GM18498 (cell line): ENCODE results near the gene ZFYVE1.
"Not testable (repeated sequence)": the region's sequence is repeated elsewhere in the genome, so short reads cannot be mapped to it uniquely, and the experiment has no call there.

ENCODE experiments used
- ATAC-seq: cut with Tn5 transposase; IDR thresholded peaks from one replicate; pipeline ENCODE4 v1.9.1; 2021; ENCODE audit warnings: mild to moderate bottlenecking, moderate library complexity; ENCODE audit not compliant: unreplicated experiment

The ZFYVE1 gene

DNA sequence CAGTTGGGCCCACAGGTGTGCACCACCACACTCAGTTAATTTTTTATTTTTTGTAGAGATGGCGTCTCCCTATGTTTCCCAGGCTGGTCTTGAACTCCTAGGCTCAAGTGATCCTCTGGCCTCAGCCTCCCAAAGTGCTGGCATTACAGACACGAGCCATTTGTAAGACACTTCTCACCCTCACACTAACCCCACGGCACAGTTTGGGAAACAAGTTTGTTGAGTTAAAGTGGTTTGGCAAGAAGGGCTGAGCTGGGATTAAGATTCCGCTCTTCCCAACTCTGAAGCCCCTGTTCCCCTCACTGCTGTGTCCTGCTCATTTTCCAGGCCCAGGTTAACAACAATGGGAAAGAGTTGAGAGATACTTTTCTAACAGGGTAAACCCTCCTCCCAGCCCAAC is 65.9 kb downstream of the ZFYVE1 start:
- ATAC-seq, result not testable (repeated sequence)

DNA sequence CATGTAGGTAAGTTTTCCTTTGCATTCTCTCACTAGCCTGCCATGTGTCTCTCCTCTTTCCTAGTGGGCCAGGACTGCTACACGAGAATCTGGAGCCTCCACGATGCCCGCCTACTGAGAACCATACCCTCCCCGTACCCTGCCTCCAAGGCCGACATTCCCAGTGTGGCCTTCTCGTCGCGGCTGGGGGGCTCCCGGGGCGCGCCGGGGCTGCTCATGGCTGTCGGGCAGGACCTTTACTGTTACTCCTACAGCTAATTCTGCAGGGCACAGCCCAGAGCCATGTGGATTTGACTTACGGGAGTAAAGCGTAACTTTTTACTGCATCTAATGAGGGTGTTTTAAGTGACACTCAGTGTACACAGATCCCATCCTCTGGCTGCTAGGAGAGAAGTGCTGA is 68.4 kb downstream of the ZFYVE1 start:
- no peak for ATAC-seq

DNA sequence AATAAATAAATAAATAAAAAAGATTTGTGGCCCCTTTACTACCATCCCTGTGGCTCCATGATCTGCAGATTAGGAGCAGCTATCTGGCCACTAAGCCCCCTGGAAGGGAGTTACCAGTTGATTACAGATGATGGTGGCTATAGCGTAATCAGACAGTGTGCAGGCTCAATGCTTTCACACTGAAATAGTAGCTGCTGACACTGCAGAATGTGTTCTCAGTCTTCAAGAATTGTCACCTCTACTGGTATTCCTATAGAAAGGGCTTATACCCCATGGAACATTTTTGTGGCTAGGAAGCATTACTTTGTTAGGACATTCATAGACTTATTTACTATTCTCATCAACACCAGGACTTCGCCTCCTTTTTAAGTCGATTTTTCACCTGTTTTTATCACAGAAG is 69.7 kb downstream of the ZFYVE1 start:
- no peak for ATAC-seq

DNA sequence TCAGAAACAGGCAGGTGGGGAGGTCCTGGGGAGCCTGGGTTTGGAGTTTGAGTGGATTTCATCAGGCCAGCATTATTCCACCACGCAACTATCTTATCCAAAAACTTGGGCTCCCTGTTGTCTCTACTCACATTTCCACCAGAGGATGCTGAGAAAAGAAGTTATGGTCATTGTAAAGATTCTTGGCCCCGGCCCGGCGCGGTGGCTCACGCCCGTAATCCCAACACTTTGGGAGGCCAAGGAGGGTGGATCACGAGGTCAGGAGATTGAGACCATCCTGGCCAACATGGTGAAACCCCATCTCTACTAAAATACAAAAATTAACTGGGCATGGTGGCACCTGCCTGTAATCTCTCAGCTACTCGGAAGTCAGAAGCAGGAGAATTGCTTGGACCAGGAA is 70.2 kb downstream of the ZFYVE1 start:
- not testable (repeated sequence) for ATAC-seq

DNA sequence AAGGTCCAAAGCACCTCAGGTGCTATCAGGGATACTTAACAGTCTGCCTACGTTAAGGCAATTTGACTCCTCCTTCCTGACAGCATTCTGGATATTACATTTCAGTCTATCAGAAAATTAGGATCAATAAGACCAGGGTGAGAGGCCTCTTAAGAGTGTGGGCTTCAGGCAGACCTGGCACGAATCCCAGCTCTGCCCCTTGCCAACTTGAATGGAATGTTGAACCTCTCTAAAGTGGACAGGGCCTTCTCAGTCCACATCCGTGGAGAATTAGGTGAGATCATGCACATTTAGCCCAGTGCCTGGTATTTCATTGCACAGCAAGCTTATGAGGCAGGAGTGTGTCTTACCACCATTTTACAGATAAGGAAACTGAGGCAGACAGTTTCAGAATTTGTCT is 74.7 kb downstream of the ZFYVE1 start:
- no peak for ATAC-seq

DNA sequence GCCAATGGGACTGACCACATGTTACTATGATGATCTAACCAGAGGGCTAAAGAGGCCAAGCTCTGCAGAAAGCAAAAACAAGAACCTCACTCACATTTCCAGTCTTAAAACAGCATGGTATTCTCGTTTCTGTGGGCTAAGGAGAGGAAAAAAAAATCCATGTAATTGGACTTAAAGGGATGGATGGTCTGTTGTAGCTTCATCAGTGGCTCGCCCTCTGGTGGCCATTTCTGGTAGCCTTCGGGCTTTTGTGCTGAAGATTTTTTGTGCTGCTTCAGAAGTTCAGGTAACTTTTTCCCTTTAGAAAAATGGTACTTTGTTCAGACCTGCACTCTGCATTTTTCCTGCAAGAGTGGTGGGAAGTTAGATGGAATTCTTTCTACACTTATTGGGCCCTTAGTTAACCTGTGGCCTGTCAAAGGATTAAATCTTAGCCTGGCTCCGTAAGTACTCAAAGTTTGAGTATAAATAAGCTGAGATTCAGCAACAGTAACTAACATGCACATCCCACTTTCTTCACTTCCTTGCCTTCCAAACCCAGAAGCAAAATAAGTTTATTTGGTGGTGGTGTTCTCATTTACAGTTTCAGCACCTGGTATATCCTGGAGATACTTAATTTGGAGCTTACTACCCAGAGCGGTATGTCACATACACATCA is 78.3 kb downstream of the ZFYVE1 start:
- no peak for ATAC-seq

DNA sequence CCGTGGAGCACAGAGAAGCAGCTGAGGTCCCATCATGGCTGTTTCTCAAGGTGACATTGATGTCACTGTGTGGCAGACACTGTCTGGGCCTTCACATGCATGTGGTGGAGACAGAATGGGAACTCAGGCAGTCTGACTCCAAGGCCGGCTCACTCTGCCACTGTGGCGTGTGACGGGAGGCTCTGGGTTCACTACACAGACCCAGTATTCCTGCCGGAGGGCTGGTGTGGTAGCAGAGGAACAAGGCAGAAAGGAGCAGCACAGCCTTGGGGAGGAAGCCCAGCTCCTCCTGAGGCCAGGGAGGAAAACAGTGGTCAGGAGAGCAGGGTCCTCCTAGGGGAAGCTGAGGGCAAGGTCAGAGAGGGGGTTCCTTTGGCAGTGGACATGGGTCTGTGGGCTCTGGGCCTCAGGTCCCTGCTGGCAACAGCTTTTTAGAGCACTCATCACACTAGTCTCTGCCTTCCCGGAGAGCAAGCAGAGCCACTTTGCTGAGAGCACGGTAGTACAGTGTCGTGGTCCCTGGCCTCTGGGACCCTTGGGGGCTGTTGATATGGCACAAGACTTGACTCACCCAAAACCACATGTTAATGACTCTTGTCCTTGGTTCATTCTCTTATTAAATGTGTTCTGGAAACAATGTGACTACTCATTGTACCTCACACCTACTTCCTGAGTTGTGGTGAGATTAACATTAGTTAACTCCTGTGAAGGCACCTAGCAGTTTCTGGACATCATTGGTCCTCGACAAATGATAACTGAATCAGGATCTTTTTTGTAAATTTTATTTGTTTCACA is 79.3 kb downstream of the ZFYVE1 start:
- no peak for ATAC-seq

DNA sequence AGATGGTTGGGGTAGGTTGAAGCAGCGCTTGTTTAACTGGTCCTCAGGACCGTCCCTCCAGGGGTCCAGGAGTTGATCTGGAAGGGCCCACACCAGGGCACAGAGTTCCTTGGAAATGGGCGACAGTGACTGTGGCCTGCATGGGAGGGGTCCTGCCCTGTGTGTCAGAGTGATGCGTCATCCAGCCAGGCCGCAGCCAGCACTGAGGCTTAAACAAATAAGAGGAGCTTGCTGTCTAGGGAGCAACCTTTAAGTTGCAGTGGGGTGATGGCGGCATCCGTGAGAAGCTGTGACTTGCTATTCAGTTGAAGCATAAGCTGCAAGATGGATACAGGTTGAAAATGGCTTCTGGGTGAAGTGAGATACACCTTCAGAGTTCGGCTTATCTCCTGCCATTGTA is 80.4 kb downstream of the ZFYVE1 start:
- ATAC-seq, result no peak

DNA sequence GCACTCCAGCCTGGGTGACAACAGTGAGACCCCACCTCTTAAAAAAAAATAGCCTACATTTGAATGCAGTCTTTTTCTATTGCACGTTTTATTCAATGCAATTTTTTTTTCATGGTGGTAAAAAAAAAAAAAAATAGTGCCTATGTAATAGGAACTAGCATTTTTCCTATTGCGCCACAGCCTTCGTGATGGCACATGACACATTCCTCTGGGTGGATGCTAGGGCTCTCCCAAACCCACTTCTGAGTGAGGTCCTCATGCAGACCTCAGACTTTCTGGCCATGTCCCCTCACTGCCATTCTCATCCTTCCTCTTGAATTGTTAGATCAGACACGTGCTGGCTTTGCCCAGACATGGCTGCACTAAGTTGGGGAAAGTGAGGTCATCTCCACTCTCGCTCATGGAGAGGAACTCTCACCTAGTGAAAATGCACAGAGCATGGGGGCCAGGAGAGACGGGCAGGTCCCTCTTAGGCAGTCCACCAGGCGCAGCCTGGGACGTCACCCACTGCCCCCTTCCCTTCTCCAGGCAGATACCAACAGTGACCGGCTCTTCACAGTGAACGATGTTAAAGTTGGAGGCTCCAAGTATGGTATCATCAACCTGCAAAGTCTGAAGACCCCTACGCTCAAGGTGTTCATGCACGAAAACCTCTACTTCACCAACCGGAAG is 81.4 kb downstream of the ZFYVE1 start:
- no peak for ATAC-seq

DNA sequence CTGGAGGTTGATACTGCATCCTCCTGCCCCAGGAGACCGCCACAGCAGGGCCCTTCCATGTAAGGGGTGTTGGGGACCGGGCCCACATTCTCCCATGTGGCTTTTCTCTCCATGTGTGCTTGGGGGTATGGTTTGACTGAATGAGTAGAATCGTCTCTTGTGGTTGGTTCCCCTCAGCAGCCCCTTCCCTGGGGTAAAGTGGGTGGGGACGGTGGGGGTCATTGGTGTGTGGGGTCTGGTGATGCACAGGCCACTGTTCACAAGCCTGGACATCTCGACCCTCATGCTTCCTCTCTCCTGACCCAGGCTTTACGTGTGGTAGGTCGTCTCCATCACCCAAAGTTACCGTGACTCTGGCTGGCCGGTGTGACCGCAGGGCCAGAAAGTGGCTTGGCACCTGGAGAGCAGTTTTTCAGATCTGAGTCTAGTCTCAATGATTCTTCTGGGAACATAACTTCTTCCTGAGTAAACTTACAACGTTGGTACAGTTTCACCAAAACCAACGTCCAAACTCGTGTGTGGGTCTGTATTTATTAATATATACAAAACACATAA is 83.0 kb downstream of the ZFYVE1 start:
- no peak for ATAC-seq

DNA sequence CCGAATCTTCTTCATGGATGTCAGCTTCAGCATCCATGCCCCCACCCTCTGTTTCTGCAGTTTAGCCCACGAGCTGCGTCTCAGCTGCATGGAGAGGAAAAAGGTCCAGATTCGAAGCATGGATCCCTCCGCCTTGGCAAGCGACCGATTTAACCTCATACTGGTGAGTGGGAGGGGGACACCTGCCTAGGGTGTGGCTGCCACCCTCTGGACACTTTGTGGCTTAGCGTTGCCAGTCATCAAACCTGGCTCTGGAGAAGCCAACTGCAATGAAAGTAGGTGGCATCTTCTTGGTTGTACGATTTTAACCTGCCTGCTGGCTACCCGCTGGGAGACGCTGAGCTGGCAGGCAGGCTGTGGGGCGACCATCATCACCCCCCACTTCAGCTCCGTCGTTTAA is 84.0 kb downstream of the ZFYVE1 start:
- ATAC-seq, result no peak

DNA sequence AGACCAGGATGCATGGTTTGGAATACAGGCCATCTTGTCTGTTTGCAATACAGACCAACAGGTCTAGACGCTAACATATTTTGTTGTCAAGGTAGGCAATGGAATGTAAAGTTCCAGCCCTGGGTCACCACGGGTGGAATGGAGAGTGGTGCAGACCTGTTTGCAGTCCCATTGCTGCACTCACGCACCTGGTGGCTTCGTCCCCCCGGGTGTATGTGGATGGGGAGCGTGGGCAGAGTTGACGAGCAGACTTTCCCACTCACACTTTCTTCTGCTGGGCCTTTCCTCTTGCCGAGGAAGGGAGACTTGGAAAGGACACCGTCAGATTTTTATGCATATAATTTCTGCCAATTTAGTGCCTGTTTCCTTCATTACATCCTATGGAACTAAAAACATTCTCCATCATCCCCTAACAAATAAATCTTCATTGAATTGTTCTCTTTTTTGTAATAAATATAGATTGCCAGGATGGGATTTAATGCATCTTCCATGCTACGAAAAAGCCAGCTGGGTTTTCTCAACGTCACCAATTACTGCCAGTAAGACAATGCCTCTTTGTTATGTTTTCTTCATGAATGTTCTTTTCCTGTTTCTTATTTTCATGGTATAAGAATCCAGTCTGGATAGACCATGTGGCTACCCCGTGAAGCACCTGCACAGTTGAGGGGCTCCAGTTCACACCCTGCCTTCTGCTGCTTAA is 85.5 kb downstream of the ZFYVE1 start:
- no peak for ATAC-seq

DNA sequence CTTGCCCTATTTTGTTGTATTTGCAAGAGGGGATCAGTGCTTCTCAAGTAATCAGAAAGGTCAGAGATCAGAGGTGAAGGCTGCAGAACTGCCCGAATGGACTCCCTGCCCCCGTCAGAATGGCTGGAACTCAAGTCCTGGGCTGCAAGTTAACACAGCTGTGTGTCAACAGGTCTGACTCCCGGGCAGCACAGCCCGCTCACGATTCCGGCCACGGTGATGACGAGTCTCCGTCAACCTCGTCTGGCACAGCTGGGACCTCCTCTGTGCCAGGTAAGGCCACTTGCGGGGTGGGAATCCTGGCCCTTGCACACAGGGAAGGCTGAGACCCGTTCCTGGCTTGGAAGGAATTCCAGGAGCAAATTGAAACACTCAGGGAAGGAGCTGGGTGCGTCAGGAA is 87.3 kb downstream of the ZFYVE1 start:
- ATAC-seq, result no peak

DNA sequence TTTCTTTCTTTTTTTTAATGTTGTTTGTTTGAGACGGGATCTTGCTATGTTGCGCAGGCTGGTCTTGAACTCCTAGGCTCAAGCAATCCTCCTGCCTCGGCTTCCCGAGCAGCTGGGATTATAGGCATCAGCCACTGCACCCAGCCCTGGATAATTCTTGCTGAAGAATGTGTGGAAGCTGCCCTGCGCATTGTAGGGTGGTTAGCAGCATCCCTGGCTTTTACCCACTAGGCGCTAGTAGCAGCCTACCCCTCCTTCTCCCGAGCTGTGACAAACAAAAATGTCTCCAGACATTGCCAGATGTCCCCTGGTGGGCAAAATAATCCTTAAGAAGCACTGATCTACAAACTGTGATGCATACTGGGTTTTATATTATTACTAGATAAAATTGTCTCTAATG is 94.0 kb downstream of the ZFYVE1 start:
- ATAC-seq, result no peak

DNA sequence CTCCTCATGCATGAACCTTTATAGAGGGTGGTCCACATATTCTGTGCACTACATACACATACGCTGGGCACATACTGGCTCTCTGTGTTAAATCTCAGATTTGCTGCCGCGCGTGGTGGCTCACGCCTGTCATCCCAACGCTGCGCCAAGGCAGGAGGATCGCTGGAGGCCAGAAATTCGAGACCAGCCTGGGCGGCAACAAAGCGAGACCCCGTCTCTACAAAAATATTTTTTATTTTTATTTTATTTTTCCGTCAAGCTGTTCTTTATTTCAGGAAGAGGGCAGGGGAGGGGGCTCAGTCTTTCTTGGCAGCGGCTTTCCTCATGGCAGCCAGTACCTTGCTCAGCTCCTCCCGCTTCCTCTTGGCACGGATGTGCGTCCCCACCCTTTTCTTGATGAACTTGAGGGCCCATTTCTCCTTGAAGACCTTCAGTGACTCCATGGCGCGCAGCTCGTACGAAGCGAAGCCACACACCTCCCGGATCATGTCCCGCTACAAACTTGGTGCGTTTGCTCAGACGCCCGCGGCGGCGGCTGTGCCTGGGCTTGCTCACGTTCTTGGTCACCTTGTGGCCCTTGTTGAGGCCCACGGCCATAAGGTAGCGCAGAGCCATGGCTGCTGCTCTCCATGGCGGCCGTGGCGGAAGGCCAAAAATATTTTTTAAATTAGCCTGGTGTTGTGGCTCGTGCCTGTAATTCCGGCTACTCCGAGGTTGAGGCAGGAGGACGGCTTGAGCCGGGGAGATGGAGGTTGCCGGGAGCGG is 97.4 kb downstream of the ZFYVE1 start:
- ATAC-seq, result no peak

DNA sequence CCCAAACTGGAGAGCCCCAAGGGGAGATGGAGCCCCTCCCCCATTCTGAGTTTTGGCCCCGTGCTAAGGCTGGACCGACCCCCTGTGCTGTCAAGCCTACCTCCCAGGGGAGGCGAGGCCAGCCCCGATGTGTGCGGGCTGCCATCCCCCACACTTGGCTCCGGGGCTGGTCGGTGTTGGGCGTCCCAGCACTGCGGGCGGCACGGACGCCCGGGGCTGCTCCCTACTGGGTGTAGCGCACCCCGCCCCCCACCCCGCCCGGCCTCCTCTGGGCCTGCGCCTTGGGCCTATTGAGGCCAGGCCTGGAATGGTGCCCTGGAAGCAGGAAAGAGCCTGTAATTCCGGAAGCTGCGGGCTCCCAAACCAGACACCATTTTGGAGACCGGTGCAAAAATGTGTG is 98.0 kb downstream of the ZFYVE1 start:
- no peak for ATAC-seq

DNA sequence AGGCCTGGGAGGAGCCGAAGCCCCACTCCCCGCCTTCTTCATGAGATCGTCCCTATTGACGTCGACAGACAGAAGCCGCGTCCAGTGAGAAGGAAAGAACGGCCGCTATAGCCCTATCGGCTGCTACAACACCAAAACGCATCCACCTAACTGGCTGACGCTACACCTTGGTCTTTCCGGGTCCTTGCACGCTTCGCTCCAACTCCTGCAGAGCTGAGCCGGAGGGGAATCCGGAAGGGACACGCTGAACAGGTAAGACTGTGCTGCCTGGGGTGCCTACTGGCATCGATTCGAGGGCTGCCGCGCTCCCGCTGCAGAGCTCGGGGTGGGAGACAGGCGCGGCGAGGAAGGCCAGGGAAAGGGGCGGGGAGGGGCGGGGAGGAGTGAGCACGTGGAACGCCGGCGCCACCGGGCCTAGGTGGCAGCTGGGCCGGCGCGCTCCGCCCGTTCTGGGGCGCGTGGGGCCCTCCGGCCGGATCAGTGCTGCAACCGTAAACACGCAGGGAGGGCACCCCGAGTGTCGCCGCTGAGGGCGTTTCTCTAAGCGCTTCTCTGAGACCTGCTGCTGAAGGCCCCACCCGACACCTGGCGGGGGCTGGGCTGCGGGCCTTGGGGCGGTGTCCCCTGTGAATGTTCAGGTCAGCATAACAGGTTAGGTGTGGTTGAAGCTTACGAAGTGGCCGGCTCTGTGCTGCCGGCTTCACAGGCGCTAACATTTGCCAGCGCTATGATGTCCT is 100.4 kb downstream of the ZFYVE1 start, which contains the start of gene DCAF4:
Gene DCAF4, plus strand, starts transcription at position 173 of the 737 bp plus-strand sequence. CDS start 11,515 bp downstream, outside the sequence.
- peak; percentile 98 for ATAC-seq

DNA sequence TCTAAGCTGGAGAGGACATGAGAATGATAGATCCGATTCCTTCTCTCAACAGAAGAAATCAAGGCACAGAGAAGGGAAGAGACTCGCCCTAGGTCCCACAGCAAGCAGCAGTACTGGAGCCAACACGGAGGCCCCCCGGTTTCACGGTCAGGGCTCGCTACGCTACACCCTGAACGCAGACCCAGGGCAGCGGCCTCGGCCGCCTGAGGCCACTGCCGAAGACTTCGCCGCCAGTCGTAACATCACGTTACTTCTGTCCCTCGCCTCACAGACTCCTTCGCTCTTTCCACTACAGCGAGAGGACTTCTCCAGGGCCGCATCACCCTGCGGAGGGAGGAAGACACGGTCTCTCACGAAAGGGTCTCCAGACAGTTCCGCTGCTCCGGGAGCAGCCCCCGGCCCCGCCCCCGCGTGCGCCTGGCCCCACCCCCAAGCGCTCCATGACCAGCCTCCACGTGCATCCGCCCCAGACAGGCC is 101.1 kb downstream of the ZFYVE1 start:
- ATAC-seq, result peak; percentile 31

DNA sequence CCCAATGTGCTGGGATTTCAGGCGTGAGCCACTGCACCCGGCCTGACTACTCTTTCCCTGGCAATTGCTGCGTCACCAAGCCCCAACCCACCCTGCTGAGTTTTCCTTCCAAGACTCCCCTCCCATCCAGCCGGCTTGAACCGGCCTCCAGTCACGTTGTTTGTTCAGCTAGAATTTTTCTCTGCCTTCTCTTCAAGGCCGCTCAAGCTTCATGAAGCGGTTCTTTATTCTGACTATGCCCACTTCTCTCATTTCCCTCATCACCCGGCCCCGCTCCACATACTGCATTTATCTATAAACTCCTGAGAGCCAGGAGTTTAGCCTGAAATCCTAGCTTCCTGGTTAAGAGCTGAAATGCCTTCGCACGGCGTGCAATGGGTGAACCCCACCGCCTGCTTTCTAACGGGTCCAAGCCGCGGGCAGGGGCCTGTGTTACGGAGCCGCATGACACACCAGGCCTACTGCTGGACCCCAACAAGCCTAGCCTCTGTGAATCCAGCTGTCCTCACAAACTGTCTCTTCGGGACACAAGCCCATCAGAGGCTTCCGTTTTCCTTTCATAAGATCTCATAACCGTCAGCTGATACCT is 101.6 kb downstream of the ZFYVE1 start:
- ATAC-seq, result no peak
